ENCODE data around the gene SYNE1.

The SYNE1 gene

DNA sequence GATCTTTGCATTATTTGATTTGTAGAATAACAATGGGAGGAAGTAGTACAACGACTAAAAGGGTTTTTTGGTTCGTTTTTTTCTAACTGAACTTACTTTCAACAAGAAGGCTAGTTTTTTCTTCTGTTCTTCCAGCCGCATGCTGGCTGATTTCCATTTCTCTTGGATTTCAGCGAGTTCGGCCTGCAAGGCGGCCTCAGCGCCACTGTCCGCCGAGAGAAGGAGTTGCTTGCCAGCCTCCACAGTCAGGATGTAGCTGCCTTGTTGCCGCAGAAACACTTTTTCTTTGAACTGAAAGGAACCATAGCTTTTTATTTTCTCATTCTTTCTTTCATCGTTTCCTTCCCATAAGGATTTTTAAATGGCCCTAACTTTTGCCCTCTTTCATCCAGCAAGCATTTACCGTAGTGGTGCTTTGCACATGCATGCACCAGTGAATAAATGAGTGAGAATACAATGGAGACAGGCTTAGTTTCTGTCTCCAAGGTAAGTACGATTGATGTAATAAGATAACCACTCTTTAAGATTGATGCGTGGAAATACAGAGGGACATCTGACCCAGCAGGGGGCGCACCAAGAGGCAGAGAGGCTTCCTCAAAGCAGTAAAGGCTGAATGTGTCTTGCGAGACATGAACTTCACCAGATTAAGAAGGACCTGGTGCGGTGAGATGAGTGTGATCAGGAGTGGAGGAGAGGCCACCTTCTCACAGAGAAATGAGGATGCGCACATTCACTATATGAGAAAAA, 430.9 kb downstream of the SYNE1 start:
- no peak overlapping the region for H3K27ac ChIP-seq
- TF ChIP-seq, protein P1, sequence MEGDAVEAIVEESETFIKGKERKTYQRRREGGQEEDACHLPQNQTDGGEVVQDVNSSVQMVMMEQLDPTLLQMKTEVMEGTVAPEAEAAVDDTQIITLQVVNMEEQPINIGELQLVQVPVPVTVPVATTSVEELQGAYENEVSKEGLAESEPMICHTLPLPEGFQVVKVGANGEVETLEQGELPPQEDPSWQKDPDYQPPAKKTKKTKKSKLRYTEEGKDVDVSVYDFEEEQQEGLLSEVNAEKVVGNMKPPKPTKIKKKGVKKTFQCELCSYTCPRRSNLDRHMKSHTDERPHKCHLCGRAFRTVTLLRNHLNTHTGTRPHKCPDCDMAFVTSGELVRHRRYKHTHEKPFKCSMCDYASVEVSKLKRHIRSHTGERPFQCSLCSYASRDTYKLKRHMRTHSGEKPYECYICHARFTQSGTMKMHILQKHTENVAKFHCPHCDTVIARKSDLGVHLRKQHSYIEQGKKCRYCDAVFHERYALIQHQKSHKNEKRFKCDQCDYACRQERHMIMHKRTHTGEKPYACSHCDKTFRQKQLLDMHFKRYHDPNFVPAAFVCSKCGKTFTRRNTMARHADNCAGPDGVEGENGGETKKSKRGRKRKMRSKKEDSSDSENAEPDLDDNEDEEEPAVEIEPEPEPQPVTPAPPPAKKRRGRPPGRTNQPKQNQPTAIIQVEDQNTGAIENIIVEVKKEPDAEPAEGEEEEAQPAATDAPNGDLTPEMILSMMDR (conservative IDR thresholded peaks at IDR 0.05): peak; percentile 69
- no peak for TF ChIP-seq ZFX (IDR thresholded peaks at IDR 0.05)

DNA sequence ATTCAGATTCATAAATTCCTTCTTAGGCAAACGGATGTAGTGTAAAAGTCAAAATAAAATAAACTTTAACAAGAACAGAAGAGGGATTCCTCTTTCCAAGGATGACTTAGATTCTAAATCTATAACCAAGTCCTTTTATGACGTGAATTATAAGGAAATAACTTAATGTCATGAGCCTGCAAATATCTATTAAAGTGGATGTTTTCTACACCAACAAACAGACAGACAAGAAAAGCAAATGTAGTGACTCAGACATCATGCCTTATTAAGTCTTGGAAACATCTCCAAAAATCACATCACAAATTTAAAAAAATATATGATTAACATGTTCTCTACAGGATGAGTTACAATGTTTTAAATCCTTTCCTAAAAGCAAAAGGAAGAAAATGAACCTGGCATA, 432.6 kb downstream of the SYNE1 start:
- TF ChIP-seq, protein P1 (conservative IDR thresholded peaks at IDR 0.05): no peak
- H3K27ac ChIP-seq: no peak overlapping the region

DNA sequence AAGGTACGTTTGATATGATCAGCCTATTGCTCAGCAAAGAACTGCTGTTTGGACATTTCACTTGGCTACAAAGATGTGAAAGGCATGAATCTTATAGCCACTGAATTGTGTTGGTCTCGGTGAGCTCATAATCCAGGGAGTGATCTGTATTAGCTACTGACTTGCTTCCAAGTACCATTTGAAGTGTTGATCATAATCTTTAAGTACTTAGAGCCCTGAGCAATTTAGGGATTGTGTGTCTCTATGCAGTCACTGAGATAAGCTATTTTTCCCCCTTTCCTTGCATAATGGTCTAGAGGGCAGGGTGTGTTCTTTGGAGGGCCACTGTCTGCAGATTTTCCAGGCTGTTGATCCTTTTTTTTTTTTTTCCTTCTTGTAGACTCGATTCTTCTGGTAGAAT, 436.0 kb downstream of the SYNE1 start:
- H3K27ac ChIP-seq: no peak overlapping the region
- no peak for TF ChIP-seq ZFX (IDR thresholded peaks at IDR 0.05)
- TF ChIP-seq, protein P1 (conservative IDR thresholded peaks at IDR 0.05): no peak

DNA sequence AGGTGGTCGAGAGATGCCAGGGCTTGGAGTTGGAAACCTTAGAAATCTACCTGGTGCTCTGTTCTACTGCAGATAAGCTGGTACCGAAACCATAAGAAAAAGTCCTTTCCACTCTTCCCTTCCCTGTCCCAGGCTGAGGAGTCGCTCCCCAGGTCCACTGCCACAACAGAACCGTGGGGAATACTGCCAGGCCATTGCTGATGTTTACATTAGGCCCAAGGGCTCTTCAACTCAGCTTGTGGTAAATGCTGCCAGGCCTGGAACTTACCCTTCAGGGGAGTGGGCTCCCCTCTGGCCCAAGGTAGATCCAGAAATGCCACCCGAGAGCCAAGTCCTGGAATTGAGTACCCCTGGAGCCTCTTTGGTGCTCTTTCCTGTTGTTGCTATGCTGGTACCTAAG, 441.3 kb downstream of the SYNE1 start:
- TF ChIP-seq, protein P1 (conservative IDR thresholded peaks at IDR 0.05): no peak
- TF ChIP-seq ZFX (IDR thresholded peaks at IDR 0.05): no peak
- no peak overlapping the region for H3K27ac ChIP-seq

DNA sequence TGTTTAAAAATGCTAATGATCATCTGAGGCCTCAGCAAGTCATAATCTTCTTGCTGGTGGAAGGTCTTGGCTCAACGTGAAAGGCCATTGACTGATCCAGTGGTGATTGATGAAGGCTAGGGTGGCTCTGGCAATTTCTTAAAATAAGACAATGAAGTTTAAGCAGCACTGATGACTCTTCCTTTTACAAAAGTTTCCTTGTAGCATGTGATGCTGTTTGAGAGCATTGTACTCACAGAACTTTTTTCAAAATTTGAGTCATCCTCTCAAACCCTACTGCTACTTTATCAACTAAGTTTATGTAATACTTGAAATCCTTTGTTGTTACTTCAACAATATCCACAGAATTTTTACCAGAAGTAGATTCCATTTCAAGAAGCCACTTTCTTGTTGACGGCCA, 447.4 kb downstream of the SYNE1 start:
- no peak overlapping the region for H3K27ac ChIP-seq

DNA sequence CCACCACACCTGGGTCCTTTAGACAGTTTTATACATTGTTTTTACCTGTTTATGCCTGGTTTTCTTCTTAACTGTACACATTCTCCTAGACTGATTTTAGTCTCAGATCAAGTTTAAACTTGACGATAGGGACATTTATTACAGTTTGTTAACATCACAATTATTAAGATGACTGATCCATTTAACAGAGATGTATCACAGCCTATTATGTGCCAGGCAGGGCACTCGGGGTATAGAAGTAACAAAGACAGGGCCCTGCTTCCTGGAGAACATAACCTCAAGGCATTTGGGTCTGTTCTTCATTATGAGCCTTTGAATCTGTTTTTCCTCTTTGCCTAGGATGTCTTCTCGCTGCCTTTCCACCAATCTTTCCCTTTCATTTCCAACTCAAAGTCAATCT, 449.2 kb downstream of the SYNE1 start:
- TF ChIP-seq, protein P1 (conservative IDR thresholded peaks at IDR 0.05): no peak
- no peak for TF ChIP-seq ZFX (IDR thresholded peaks at IDR 0.05)
- H3K27ac ChIP-seq: no peak overlapping the region

More for the DNA sequence above, 447.4 kb downstream of the SYNE1 start:
- TF ChIP-seq, protein P1 (conservative IDR thresholded peaks at IDR 0.05): no peak
- no peak for TF ChIP-seq ZFX (IDR thresholded peaks at IDR 0.05)

DNA sequence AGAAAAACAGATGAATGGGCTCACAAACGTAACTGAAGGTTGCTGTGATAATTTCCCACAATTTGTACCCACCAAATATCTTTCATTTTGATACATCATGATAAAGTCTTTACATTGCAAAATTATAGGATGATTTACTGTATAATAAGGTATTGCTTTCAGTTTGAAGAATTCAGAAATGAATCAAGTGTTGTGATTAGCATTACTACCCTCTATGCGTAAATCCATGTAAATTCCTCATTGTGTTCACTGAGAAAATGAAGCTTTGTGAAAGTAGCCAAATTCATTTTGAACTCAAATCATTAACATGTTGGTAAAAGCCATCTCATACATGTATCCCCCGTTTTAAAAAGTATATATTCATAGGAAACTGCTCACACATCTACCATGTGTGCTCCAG, 450.3 kb downstream of the SYNE1 start:
- no peak for TF ChIP-seq ZFX (IDR thresholded peaks at IDR 0.05)
- TF ChIP-seq, protein P1 (conservative IDR thresholded peaks at IDR 0.05): no peak
- H3K27ac ChIP-seq: no peak overlapping the region

Data from C4-2B (cell line).